Trophoblast cell (in vitro differentiated cells and primary cell): ENCODE data around the gene RNF39.

Experiments
- DNase-seq, 2 donors: peaks; one replicate each; pipeline ENCODE4 v3.0.0-alpha.2; 2016
- H2AFZ ChIP-seq: 2 replicates; pipeline ENCODE4 v1.6.1; 2013; ENCODE audit warnings: low read length, moderate library complexity, mild to moderate bottlenecking; ENCODE audit not compliant: insufficient read depth, poor library complexity
- H2AK5ac ChIP-seq: 2 replicates; pipeline ENCODE4 v1.6.1; 2013; ENCODE audit warnings: mild to moderate bottlenecking, low read length
- H2BK120ac ChIP-seq: 2 replicates; pipeline ENCODE4 v1.6.1; 2013; ENCODE audit warnings: low read length, mild to moderate bottlenecking, moderate library complexity; ENCODE audit not compliant: insufficient read depth, poor library complexity
- H2BK12ac ChIP-seq: 2 replicates; pipeline ENCODE4 v1.6.1; 2013; ENCODE audit warnings: mild to moderate bottlenecking, low read length, moderate library complexity
- H2BK5ac ChIP-seq: 2 replicates; pipeline ENCODE4 v1.6.1; 2013; ENCODE audit warnings: low read length, low read depth, moderate library complexity, mild to moderate bottlenecking; ENCODE audit not compliant: poor library complexity
- H3K14ac ChIP-seq: 2 replicates; pipeline ENCODE4 v1.6.1; 2013; ENCODE audit warnings: mild to moderate bottlenecking, low read length
- H3K18ac ChIP-seq: 2 replicates; pipeline ENCODE4 v1.6.1; 2013; ENCODE audit warnings: mild to moderate bottlenecking, low read length
- H3K23ac ChIP-seq: 2 replicates; pipeline ENCODE4 v1.6.1; 2013; ENCODE audit warnings: low read length
- H3K27ac ChIP-seq: 2 replicates; pipeline ENCODE4 v1.5.1; 2013; ENCODE audit warnings: low read depth, mild to moderate bottlenecking, inconsistent platforms, low read length, moderate library complexity
- H3K27me3 ChIP-seq: 2 replicates; pipeline ENCODE4 v1.6.1; 2013; ENCODE audit warnings: inconsistent platforms, mild to moderate bottlenecking, low read length, moderate library complexity; ENCODE audit not compliant: insufficient read depth
- H3K36me3 ChIP-seq, 2 experiments: 1 replicate in 1 of 2; 2 replicates in 1 of 2; pipeline ENCODE4 v1.6.1; 2013; ENCODE audit warnings: low read length in 2 of 2, mild to moderate bottlenecking in 2 of 2, moderate library complexity in 1 of 2; ENCODE audit not compliant: insufficient read depth in 2 of 2, control insufficient read depth in 1 of 2
- H3K4ac ChIP-seq: 2 replicates; pipeline ENCODE4 v1.6.1; 2013; ENCODE audit warnings: low read depth, mild to moderate bottlenecking, low read length, moderate library complexity
- H3K4me1 ChIP-seq, 2 experiments: 1 replicate in 1 of 2; 2 replicates in 1 of 2; pipeline ENCODE4 v1.6.1; 2013; ENCODE audit warnings: low read length in 2 of 2, mild to moderate bottlenecking in 2 of 2, moderate library complexity in 1 of 2; ENCODE audit not compliant: insufficient read depth in 2 of 2, control insufficient read depth in 1 of 2
- H3K4me2 ChIP-seq: 2 replicates; pipeline ENCODE4 v1.6.1; 2013; ENCODE audit warnings: inconsistent platforms, mild to moderate bottlenecking, low read length, moderate library complexity
- H3K4me3 ChIP-seq: 2 replicates; pipeline ENCODE4 v1.5.1; 2013; ENCODE audit warnings: mild to moderate bottlenecking, low read depth, low read length, inconsistent platforms
- H3K79me1 ChIP-seq: one replicate; pipeline ENCODE4 v1.6.1; 2013; ENCODE audit warnings: low read length
- H3K79me2 ChIP-seq: 2 replicates; pipeline ENCODE4 v1.6.1; 2013; ENCODE audit warnings: low read length, mild to moderate bottlenecking; ENCODE audit not compliant: control insufficient read depth, insufficient read depth, poor library complexity
- H3K9ac ChIP-seq: 2 replicates; pipeline ENCODE4 v1.6.1; 2013; ENCODE audit warnings: mild to moderate bottlenecking, low read length
- H3K9me3 ChIP-seq: 2 replicates; pipeline ENCODE4 v1.6.1; 2013; ENCODE audit warnings: low read depth, mild to moderate bottlenecking, control low read depth, inconsistent platforms, low read length; ENCODE audit not compliant: insufficient read depth
- H4K12ac ChIP-seq: 2 replicates; pipeline ENCODE4 v1.6.1; 2013; ENCODE audit warnings: low read depth, mild to moderate bottlenecking, low read length, moderate library complexity
- H4K8ac ChIP-seq: 2 replicates; pipeline ENCODE4 v1.6.1; 2013; ENCODE audit warnings: low read depth, mild to moderate bottlenecking, low read length, moderate library complexity
- H4K91ac ChIP-seq: one replicate; pipeline ENCODE4 v1.6.1; 2013; ENCODE audit warnings: low read depth, mild to moderate bottlenecking, low read length, moderate library complexity
- WGBS: extraction: QIAGEN DNeasy Blood & Tissue Kit; methylation state at CpG from one replicate; pipeline ENCODE4 v1.1.7; 2013; ENCODE audit warnings: missing lambda C conversion rate; ENCODE audit not compliant: insufficient read length, insufficient coverage; ENCODE audit errors: extremely low coverage; 5-methylcytosine and 5-hydroxymethylcytosine counted together

RNF39 gene

DNA sequence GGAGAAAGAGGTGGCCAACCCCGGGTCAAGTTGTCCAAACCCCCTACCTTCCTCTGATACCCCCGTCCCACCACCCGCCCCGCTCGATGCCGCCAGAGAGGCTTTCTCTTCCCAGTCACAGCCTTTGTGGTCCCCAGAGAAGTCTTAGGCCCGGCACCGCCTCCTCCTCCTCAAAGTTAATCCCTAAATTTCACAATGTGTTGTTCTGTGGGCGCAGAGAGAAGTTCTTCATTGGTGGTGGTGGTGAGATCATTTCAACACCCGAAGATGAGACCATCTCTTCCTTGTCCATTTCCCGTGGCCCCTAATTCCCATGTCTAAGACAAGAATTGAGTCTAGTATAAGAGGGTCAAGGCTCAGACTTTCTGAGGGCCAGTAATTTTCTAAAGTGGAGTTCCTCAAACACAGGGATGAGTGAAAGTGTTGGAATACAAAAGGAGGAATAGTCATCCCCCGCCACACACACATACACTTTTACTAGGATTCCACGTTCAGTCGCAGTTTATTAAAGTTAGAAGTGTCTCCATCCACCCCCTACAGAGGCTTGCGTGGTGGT, 26.9 kb upstream of the RNF39 start:
- peak in 1 of 2 donors; percentile 16 for DNase-seq
- Histone ChIP-seq H2BK120ac (no peak overlapping the region), H4K12ac (no peak overlapping the region), H3K23ac (no peak overlapping the region), H3K79me1 (no peaks in the 10 kb centered on the region), H3K14ac (no peak overlapping the region), H3K27me3 (peaks cover 32% of the 10 kb centered on the region), H2BK5ac (no peak overlapping the region), H4K91ac (no peak overlapping the region), H3K9me3 (no peaks in the 10 kb centered on the region), H3K9ac (no peak overlapping the region), H3K18ac (no peak overlapping the region), H2AK5ac (no peak overlapping the region), H3K27ac (no peak overlapping the region), H2AFZ (peak overlapping the region; percentile 81), H3K4me1 (peaks cover 5 to 13% of the 10 kb centered on the region in 2 experiments), H3K4me2 (peak overlapping the region; percentile 60), H2BK12ac (no peak overlapping the region), H4K8ac (peak overlapping the region; percentile 78), H3K79me2 (no peaks in the 10 kb centered on the region), H3K4me3 (no peak overlapping the region), H3K4ac (no peak overlapping the region), H3K36me3 (no peaks in the 10 kb centered on the region)
- WGBS = no CpG with 5 or more reads among the region's 15 CpGs

DNA sequence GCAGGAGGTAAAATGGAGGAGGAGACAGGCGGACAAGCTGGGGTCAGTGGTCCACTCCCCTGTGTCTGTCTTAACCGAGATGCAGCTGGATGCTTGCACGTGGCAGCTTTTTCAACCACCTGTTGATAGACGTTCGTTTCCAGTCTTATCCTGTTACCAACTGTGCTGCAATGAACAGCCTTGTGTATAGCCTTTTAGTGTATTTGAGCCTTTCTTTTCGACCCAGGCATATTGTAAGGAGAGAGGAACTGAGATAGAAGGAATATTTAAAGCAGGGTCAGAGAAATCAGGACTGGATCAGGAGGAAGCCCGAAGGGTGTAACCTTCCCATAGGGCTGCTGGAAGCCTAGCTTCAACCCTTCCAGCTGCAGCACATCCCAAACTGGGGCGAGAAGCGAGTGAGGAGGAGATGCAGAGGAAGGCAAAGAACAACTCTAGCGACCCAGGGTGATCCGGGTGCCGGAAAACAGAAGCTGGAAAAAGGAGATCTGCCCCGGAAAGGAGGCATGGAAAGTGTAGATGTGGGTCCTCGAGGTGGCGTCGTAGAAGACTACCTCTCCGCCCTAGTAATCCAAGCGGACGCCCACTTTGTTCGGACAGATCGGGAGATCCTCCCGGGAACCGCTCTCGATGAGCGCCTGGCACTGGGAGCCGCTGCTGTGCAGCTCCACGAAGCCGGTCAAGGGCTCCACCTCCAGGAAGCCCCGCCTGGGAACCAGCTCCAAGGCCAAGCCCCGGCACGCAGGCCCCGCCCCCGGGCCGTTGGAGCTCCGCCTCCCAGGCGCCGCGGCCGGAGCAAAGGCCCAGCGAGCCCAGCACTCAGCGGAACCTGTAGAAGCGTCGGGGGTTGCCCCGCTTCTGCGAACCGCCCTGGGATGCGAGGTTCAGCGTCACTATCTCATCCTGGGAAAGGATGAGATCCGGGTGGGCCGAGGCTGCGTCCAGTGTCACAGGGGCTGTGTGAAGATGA, 26.2 kb upstream of the RNF39 start:
- Histone ChIP-seq H3K9me3 (no peaks in the 10 kb centered on the region), H3K4me1 (peaks cover 5 to 13% of the 10 kb centered on the region in 2 experiments), H3K79me1 (no peaks in the 10 kb centered on the region), H3K14ac (no peak overlapping the region), H3K27ac (no peak overlapping the region), H3K9ac (no peak overlapping the region), H3K23ac (no peak overlapping the region), H2BK12ac (no peak overlapping the region), H2BK5ac (no peak overlapping the region), H3K4me3 (no peak overlapping the region), H2AK5ac (no peak overlapping the region), H3K4ac (no peak overlapping the region), H4K91ac (no peak overlapping the region), H2BK120ac (no peak overlapping the region), H3K36me3 (no peaks in the 10 kb centered on the region), H3K27me3 (peaks cover 32% of the 10 kb centered on the region), H4K12ac (no peak overlapping the region), H3K4me2 (peak overlapping the region; percentile 60), H3K18ac (no peak overlapping the region), H2AFZ (peak overlapping the region; percentile 81), H3K79me2 (no peaks in the 10 kb centered on the region), H4K8ac (peak overlapping the region; percentile 78)
- peak; percentile 89 to 91 for DNase-seq
- no CpG with 5 or more reads among the region's 51 CpGs for WGBS

DNA sequence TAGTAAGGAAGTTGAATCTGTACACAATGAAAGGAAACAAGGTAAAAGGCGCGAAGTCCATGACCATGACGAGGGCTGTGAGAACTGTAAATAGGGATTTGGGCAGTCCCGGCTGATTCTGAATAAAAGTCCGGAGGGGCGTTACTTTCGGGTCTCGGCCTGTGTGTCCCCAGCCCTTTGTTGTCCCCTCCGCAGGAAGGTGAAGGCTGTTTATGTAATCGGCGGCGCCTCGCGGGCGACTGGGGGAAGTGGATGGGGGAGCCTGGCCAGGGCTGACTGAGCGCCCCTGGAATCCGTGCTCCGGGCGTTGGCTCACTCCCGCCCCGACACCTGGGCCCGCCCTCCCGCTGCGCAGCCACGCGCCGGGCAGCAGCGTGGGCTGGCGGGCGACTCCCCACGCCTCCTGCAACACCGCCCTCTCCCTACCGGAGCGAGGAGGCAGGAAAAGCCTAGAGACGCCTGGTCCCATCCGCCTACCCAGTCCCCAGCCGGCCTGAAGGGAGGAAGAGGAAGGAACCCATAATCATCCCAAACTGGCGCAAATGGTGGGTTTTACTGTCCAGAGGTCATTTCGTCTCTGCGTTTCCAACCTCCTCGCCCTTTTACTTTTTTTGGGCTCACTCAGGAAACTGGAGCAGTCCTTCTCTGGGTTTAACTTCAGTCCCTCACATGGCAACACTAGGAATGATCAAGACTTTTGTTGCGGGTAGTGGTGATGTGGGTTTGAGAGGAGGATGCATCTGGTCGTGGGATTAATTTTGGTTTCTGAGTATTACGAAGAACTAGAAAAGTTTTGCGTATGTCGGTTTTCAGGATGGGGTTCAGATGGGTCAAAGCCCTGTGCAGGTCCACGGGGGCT, 25.2 kb upstream of the RNF39 start:
- WGBS = no CpG with 5 or more reads among the region's 47 CpGs
- no peak for DNase-seq
- no peak overlapping the region for H3K4me3 ChIP-seq

DNA sequence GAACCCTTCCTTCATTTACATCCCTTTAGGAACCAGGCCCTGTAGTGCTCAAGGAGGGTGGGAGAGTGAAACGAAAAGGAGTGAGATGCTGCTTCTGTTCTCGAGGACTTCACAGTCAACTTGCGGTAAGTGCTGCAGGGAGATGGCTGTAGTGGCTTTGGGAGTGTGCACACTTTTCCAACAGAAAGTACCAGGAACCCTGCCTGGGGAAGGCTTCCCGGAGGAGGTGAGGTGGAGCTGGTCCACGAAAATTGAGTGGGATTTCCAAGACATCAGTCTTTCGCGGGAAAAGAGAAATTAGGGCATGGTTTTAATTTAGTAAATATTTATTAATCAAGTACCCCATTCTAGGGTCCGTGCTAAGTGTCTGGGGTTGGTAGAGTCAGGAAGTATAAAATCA, 24.6 kb upstream of the RNF39 start:
- Histone ChIP-seq H2BK120ac (no peak overlapping the region), H2AK5ac (no peak overlapping the region), H3K4me3 (no peak overlapping the region), H4K91ac (no peak overlapping the region), H3K4ac (no peak overlapping the region), H3K14ac (no peak overlapping the region), H3K9me3 (no peaks in the 10 kb centered on the region), H4K12ac (no peak overlapping the region), H3K4me2 (no peak overlapping the region), H2BK5ac (no peak overlapping the region), H2AFZ (no peak overlapping the region), H3K4me1 (peaks cover 5 to 13% of the 10 kb centered on the region in 2 experiments), H3K23ac (no peak overlapping the region), H3K18ac (no peak overlapping the region), H4K8ac (no peak overlapping the region), H3K79me1 (no peaks in the 10 kb centered on the region), H3K36me3 (no peaks in the 10 kb centered on the region), H3K9ac (no peak overlapping the region), H2BK12ac (no peak overlapping the region), H3K27me3 (peaks cover 28% of the 10 kb centered on the region), H3K27ac (no peak overlapping the region), H3K79me2 (no peaks in the 10 kb centered on the region)
- no peak for DNase-seq
- no CpG with 5 or more reads among the region's 8 CpGs for WGBS

More for the DNA sequence above, 25.2 kb upstream of the RNF39 start:
- H3K14ac ChIP-seq = no peak overlapping the region
- H3K4ac ChIP-seq = no peak overlapping the region
- H3K79me1 ChIP-seq = no peaks in the 10 kb centered on the region
- no peaks in the 10 kb centered on the region for H3K9me3 ChIP-seq
- H4K12ac ChIP-seq = no peak overlapping the region
- peaks cover 5 to 13% of the 10 kb centered on the region in 2 experiments for H3K4me1 ChIP-seq
- H2AK5ac ChIP-seq = no peak overlapping the region
- H3K4me2 ChIP-seq = peak overlapping the region; percentile 51
- no peak overlapping the region for H2BK12ac ChIP-seq
- no peak overlapping the region for H2BK5ac ChIP-seq
- H3K27me3 ChIP-seq = peaks cover 29% of the 10 kb centered on the region
- H4K91ac ChIP-seq = no peak overlapping the region
- H2BK120ac ChIP-seq = no peak overlapping the region
- no peaks in the 10 kb centered on the region for H3K79me2 ChIP-seq
- H3K36me3 ChIP-seq = no peaks in the 10 kb centered on the region
- no peak overlapping the region for H3K9ac ChIP-seq
- H3K27ac ChIP-seq = no peak overlapping the region
- H3K18ac ChIP-seq = no peak overlapping the region
- no peak overlapping the region for H2AFZ ChIP-seq
- H3K23ac ChIP-seq = no peak overlapping the region
- H4K8ac ChIP-seq = no peak overlapping the region
